Ishikawa (cell line): ENCODE data around the gene CDH13.

ENCODE experiments used
- CEBPB ChIP-seq: IDR thresholded peaks from 2 replicates; pipeline ENCODE4 v1.6.1; 2012
- CREB1 ChIP-seq: IDR thresholded peaks from 2 replicates; pipeline ENCODE4 v1.6.1; 2012; ENCODE audit warnings: low read depth
- EGR1 ChIP-seq: IDR thresholded peaks from 2 replicates; pipeline ENCODE4 v1.6.1; 2012
- EP300 ChIP-seq: IDR thresholded peaks from 2 replicates; pipeline ENCODE4 v1.6.1; 2012; ENCODE audit warnings: borderline replicate concordance
- FOXM1 ChIP-seq: IDR thresholded peaks from 2 replicates; pipeline ENCODE4 v1.6.1; 2012; ENCODE audit warnings: low read depth, borderline replicate concordance
- NFIC ChIP-seq: IDR thresholded peaks from 2 replicates; pipeline ENCODE4 v1.6.1; 2012
- RAD21 ChIP-seq: IDR thresholded peaks from 2 replicates; pipeline ENCODE4 v1.6.1; 2012; ENCODE audit warnings: low read depth
- TAF1 ChIP-seq: IDR thresholded peaks from 2 replicates; pipeline ENCODE4 v1.6.1; 2012; ENCODE audit warnings: low read depth, mild to moderate bottlenecking
- TCF12 ChIP-seq: IDR thresholded peaks from 2 replicates; pipeline ENCODE4 v1.6.1; 2012; ENCODE audit warnings: low read depth
- YY1 ChIP-seq: IDR thresholded peaks from 2 replicates; pipeline ENCODE4 v1.6.1; 2012; ENCODE audit warnings: low read depth
- ZBTB7A ChIP-seq: IDR thresholded peaks from 2 replicates; pipeline ENCODE4 v1.6.1; 2012; ENCODE audit warnings: low read depth
- TF ChIP-seq, protein P1 (sequence below): IDR thresholded peaks from 2 replicates; pipeline ENCODE4 v1.6.1; 2012
- TF ChIP-seq, protein P2 (sequence below): IDR thresholded peaks from 2 replicates; pipeline ENCODE4 v1.6.1; 2012; ENCODE audit warnings: low read depth, mild to moderate bottlenecking
- TF ChIP-seq, protein P3 (sequence below): IDR thresholded peaks from 2 replicates; pipeline ENCODE4 v1.6.1; 2012

DNA sequence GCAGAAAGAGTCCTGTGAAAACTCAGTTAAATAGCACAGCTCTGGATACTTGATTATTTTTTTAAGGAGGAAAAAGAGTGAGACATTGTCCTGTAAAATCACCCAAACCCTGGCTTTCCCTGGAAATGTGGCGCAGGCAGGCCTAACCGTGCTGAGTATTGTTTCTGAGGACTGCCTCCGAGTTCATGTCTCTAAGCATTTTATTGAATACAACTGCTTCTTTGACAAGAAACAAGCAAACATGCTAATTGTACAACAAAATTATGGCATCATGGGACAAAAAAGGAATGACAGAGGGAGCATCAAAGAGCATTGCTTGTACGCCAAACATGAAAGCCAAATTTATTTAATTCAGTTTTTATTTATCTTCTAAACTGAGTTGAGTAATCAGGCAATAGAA, 1116.5 kb downstream of the CDH13 start:
- TF ChIP-seq, protein P1, sequence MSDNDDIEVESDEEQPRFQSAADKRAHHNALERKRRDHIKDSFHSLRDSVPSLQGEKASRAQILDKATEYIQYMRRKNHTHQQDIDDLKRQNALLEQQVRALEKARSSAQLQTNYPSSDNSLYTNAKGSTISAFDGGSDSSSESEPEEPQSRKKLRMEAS, result no peak
- TF ChIP-seq TCF12, result no peak
- TF ChIP-seq, protein P2, sequence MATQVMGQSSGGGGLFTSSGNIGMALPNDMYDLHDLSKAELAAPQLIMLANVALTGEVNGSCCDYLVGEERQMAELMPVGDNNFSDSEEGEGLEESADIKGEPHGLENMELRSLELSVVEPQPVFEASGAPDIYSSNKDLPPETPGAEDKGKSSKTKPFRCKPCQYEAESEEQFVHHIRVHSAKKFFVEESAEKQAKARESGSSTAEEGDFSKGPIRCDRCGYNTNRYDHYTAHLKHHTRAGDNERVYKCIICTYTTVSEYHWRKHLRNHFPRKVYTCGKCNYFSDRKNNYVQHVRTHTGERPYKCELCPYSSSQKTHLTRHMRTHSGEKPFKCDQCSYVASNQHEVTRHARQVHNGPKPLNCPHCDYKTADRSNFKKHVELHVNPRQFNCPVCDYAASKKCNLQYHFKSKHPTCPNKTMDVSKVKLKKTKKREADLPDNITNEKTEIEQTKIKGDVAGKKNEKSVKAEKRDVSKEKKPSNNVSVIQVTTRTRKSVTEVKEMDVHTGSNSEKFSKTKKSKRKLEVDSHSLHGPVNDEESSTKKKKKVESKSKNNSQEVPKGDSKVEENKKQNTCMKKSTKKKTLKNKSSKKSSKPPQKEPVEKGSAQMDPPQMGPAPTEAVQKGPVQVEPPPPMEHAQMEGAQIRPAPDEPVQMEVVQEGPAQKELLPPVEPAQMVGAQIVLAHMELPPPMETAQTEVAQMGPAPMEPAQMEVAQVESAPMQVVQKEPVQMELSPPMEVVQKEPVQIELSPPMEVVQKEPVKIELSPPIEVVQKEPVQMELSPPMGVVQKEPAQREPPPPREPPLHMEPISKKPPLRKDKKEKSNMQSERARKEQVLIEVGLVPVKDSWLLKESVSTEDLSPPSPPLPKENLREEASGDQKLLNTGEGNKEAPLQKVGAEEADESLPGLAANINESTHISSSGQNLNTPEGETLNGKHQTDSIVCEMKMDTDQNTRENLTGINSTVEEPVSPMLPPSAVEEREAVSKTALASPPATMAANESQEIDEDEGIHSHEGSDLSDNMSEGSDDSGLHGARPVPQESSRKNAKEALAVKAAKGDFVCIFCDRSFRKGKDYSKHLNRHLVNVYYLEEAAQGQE, result no peak
- no peak for TF ChIP-seq NFIC
- TF ChIP-seq EP300, result no peak
- TF ChIP-seq, protein P3, sequence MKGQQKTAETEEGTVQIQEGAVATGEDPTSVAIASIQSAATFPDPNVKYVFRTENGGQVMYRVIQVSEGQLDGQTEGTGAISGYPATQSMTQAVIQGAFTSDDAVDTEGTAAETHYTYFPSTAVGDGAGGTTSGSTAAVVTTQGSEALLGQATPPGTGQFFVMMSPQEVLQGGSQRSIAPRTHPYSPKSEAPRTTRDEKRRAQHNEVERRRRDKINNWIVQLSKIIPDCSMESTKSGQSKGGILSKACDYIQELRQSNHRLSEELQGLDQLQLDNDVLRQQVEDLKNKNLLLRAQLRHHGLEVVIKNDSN, result no peak
- no peak for TF ChIP-seq TAF1
- TF ChIP-seq ZBTB7A, result no peak
- no peak for TF ChIP-seq CREB1
- no peak for TF ChIP-seq EGR1
- TF ChIP-seq YY1, result no peak
- no peak for TF ChIP-seq RAD21
- no peak for TF ChIP-seq CEBPB
- TF ChIP-seq FOXM1, result no peak
